ENCODE measurements around the gene UBAC2.

The UBAC2 gene

DNA sequence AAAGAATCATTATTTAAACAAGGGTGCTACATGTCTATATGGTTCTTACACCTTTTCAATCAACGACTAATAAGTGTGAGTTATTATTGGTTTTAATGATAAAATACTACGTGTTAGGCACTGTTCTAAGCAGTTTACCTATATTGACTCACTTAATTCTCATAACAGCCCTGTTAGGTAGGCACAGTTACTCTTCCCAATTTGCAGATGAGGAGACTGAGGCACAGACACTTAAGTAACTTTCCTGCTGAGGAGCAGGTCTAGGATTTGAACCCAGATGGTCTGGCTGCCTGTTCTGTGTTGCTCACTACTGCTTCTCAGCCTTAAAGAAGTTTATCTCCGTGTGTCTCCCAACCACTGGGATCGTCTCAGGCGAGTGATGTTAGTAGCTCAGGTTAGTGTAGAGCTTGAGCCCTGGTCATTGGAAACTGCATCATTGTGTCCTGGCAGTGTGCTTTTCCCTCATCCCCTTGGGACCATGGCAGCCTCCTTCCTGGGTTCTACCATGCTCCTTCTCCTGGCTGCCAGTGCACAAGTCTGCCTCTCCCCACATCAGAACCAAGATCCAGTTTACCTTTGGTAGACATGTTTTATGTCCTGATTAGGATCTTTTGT, 10.9 kb downstream of the UBAC2 start:
- ATAC-seq: no peak
- TF ChIP-seq, protein P1, sequence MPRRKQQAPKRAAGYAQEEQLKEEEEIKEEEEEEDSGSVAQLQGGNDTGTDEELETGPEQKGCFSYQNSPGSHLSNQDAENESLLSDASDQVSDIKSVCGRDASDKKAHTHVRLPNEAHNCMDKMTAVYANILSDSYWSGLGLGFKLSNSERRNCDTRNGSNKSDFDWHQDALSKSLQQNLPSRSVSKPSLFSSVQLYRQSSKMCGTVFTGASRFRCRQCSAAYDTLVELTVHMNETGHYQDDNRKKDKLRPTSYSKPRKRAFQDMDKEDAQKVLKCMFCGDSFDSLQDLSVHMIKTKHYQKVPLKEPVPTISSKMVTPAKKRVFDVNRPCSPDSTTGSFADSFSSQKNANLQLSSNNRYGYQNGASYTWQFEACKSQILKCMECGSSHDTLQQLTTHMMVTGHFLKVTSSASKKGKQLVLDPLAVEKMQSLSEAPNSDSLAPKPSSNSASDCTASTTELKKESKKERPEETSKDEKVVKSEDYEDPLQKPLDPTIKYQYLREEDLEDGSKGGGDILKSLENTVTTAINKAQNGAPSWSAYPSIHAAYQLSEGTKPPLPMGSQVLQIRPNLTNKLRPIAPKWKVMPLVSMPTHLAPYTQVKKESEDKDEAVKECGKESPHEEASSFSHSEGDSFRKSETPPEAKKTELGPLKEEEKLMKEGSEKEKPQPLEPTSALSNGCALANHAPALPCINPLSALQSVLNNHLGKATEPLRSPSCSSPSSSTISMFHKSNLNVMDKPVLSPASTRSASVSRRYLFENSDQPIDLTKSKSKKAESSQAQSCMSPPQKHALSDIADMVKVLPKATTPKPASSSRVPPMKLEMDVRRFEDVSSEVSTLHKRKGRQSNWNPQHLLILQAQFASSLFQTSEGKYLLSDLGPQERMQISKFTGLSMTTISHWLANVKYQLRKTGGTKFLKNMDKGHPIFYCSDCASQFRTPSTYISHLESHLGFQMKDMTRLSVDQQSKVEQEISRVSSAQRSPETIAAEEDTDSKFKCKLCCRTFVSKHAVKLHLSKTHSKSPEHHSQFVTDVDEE (CRISPR knock-in tag; IDR thresholded peaks at IDR 0.05): no peak
- TF ChIP-seq, protein P2, sequence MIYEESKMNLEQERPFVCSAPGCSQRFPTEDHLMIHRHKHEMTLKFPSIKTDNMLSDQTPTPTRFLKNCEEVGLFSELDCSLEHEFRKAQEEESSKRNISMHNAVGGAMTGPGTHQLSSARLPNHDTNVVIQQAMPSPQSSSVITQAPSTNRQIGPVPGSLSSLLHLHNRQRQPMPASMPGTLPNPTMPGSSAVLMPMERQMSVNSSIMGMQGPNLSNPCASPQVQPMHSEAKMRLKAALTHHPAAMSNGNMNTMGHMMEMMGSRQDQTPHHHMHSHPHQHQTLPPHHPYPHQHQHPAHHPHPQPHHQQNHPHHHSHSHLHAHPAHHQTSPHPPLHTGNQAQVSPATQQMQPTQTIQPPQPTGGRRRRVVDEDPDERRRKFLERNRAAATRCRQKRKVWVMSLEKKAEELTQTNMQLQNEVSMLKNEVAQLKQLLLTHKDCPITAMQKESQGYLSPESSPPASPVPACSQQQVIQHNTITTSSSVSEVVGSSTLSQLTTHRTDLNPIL (CRISPR knock-in tag; IDR thresholded peaks at IDR 0.05; ENCODE audit: low read depth): no peak
- no peak for TF ChIP-seq ZC3H10 (CRISPR knock-in tag; IDR thresholded peaks at IDR 0.05)
- TF ChIP-seq RARB (CRISPR knock-in tag; IDR thresholded peaks at IDR 0.05): no peak
- no peak for TF ChIP-seq ESRRG (CRISPR knock-in tag; IDR thresholded peaks at IDR 0.05)

DNA sequence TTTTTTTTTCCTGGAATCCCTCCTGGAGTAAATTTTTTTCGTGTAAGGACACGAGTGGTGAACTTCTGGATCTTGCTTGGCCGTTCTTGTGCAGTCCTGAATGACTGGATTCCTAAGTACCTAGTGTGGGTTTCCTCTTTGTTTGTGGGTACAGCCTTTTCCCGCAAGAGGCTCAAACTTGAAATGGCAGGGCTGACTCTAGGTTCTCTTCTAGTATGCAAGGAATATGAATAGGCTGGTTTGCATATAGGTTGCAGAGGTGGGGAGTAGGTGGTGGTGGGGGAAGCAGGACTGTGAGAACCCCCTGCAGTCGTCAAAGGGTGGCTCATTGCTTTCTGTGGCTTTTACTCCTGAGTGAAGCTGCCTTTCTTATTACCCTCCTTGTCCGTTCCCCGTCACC, 13.6 kb downstream of the UBAC2 start:
- TF ChIP-seq, protein P3, sequence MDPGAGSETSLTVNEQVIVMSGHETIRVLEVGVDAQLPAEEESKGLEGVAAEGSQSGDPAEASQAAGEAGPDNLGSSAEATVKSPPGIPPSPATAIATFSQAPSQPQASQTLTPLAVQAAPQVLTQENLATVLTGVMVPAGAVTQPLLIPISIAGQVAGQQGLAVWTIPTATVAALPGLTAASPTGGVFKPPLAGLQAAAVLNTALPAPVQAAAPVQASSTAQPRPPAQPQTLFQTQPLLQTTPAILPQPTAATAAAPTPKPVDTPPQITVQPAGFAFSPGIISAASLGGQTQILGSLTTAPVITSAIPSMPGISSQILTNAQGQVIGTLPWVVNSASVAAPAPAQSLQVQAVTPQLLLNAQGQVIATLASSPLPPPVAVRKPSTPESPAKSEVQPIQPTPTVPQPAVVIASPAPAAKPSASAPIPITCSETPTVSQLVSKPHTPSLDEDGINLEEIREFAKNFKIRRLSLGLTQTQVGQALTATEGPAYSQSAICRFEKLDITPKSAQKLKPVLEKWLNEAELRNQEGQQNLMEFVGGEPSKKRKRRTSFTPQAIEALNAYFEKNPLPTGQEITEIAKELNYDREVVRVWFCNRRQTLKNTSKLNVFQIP (CRISPR knock-in tag; IDR thresholded peaks at IDR 0.05; ENCODE audit: borderline replicate concordance, low read depth): no peak
- TF ChIP-seq PPARA (CRISPR knock-in tag; IDR thresholded peaks at IDR 0.05; ENCODE audit: borderline replicate concordance) (no peak), OSR1 (CRISPR knock-in tag; IDR thresholded peaks at IDR 0.05) (no peak), CSDC2 (CRISPR knock-in tag; IDR thresholded peaks at IDR 0.05) (no peak), ISL1 (CRISPR knock-in tag; IDR thresholded peaks at IDR 0.05) (no peak), ESRRG (CRISPR knock-in tag; IDR thresholded peaks at IDR 0.05) (no peak), ARNTL (CRISPR knock-in tag; IDR thresholded peaks at IDR 0.05; ENCODE audit: borderline replicate concordance, low read depth) (no peak), BACH2 (CRISPR knock-in tag; IDR thresholded peaks at IDR 0.05; ENCODE audit: borderline replicate concordance) (no peak)
- ATAC-seq: no peak

DNA sequence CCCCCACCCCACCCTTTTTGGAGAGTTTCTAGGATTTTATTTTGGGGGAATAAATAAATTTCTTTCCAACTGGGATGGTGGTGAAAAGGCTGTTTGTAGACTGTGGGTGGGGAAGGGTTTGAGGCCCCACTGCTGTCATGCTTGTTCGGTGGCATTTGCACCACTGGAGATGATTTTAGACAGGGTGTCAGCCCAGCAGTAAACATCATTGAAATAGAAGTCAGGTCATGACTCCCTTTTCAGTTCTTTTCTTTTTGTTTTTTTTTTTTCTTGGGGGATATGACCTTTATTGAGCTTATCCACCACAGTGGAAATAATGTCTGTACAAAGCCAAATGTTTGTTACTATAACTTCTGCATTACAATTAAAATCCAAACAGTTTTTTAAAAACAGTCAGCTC, 14.1 kb downstream of the UBAC2 start:
- TF ChIP-seq ZNF565 (CRISPR knock-in tag; conservative IDR thresholded peaks at IDR 0.05; ENCODE audit: low read depth): no peak
- no peak for TF ChIP-seq ZC3H10 (CRISPR knock-in tag; IDR thresholded peaks at IDR 0.05)
- TF ChIP-seq ZFP3 (CRISPR knock-in tag; IDR thresholded peaks at IDR 0.05): no peak
- no peak for TF ChIP-seq ZFP30 (CRISPR knock-in tag; IDR thresholded peaks at IDR 0.05)
- no peak for TF ChIP-seq GLIS3 (CRISPR knock-in tag; IDR thresholded peaks at IDR 0.05)
- no peak for TF ChIP-seq ISL1 (CRISPR knock-in tag; IDR thresholded peaks at IDR 0.05)
- TF ChIP-seq BACH2 (CRISPR knock-in tag; IDR thresholded peaks at IDR 0.05; ENCODE audit: borderline replicate concordance): no peak
- TF ChIP-seq, protein P2 (CRISPR knock-in tag; IDR thresholded peaks at IDR 0.05; ENCODE audit: low read depth): no peak
- TF ChIP-seq, protein P4, sequence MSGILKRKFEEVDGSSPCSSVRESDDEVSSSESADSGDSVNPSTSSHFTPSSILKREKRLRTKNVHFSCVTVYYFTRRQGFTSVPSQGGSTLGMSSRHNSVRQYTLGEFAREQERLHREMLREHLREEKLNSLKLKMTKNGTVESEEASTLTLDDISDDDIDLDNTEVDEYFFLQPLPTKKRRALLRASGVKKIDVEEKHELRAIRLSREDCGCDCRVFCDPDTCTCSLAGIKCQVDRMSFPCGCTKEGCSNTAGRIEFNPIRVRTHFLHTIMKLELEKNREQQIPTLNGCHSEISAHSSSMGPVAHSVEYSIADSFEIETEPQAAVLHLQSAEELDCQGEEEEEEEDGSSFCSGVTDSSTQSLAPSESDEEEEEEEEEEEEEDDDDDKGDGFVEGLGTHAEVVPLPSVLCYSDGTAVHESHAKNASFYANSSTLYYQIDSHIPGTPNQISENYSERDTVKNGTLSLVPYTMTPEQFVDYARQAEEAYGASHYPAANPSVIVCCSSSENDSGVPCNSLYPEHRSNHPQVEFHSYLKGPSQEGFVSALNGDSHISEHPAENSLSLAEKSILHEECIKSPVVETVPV (CRISPR knock-in tag; IDR thresholded peaks at IDR 0.05): no peak
- no peak for TF ChIP-seq OSR1 (CRISPR knock-in tag; IDR thresholded peaks at IDR 0.05)
- TF ChIP-seq RARB (CRISPR knock-in tag; IDR thresholded peaks at IDR 0.05): no peak
- TF ChIP-seq TCF4 (CRISPR knock-in tag; IDR thresholded peaks at IDR 0.05; ENCODE audit: borderline replicate concordance): no peak
- no peak for TF ChIP-seq ZNF70 (CRISPR knock-in tag; IDR thresholded peaks at IDR 0.05)
- TF ChIP-seq, protein P1 (CRISPR knock-in tag; IDR thresholded peaks at IDR 0.05): no peak
- no peak for TF ChIP-seq SNAI2 (CRISPR knock-in tag; IDR thresholded peaks at IDR 0.05)
- TF ChIP-seq ZNF8 (CRISPR knock-in tag; IDR thresholded peaks at IDR 0.05): no peak
- no peak for TF ChIP-seq CSDC2 (CRISPR knock-in tag; IDR thresholded peaks at IDR 0.05)
- ATAC-seq: no peak
